PFSK-1 (cell line): ENCODE data around the gene SIRT6.

Experiments used
- SIN3A ChIP-seq: IDR thresholded peaks from 2 replicates; pipeline ENCODE4 v1.6.1; 2012; ENCODE audit warnings: mild to moderate bottlenecking, low read length, moderate library complexity, borderline replicate concordance; ENCODE audit not compliant: insufficient read depth
- TF ChIP-seq, protein P1 (sequence below), 2 experiments: IDR thresholded peaks; 2 replicates each; pipeline versions ENCODE4 v1.6.1 to v1.8.0; 2011 to 2012; ENCODE audit warnings: low read depth in 2 of 2, low read length in 2 of 2, control low read depth in 1 of 2, inconsistent platforms in 1 of 2, mild to moderate bottlenecking in 1 of 2, moderate library complexity in 1 of 2; ENCODE audit not compliant: insufficient read depth in 1 of 2

DNA sequence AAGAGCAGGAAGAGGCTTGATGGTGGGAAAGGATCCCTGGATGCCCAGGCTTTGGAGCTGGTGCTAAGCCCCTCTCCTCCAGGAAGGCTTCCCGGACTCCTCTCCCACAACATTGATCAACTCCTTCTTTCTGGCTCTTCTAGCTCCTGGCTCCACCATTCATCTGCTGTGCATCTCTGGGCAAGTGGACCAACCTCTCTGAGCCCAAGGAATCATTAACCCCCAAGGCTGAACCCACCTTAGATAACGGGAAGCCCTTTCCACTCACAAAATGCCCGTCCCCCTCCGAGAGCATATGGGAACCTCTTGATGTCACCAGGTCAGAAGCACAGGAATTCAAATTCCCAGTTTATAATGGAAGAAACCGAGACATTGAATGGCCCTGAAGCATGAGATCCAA is 5.2 kb downstream of the SIRT6 start:
- TF ChIP-seq SIN3A, result no peak
- TF ChIP-seq, protein P1, sequence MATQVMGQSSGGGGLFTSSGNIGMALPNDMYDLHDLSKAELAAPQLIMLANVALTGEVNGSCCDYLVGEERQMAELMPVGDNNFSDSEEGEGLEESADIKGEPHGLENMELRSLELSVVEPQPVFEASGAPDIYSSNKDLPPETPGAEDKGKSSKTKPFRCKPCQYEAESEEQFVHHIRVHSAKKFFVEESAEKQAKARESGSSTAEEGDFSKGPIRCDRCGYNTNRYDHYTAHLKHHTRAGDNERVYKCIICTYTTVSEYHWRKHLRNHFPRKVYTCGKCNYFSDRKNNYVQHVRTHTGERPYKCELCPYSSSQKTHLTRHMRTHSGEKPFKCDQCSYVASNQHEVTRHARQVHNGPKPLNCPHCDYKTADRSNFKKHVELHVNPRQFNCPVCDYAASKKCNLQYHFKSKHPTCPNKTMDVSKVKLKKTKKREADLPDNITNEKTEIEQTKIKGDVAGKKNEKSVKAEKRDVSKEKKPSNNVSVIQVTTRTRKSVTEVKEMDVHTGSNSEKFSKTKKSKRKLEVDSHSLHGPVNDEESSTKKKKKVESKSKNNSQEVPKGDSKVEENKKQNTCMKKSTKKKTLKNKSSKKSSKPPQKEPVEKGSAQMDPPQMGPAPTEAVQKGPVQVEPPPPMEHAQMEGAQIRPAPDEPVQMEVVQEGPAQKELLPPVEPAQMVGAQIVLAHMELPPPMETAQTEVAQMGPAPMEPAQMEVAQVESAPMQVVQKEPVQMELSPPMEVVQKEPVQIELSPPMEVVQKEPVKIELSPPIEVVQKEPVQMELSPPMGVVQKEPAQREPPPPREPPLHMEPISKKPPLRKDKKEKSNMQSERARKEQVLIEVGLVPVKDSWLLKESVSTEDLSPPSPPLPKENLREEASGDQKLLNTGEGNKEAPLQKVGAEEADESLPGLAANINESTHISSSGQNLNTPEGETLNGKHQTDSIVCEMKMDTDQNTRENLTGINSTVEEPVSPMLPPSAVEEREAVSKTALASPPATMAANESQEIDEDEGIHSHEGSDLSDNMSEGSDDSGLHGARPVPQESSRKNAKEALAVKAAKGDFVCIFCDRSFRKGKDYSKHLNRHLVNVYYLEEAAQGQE (IDR thresholded peaks at IDR 0.05; ENCODE audit: insufficient read depth in 1 of 2, low read depth in 2 of 2, low read length in 2 of 2), result no peak
